GM12878 (cell line): ENCODE results near the gene ARL10. TPM values are rescaled to one million over a fixed set of nuclear protein-coding genes. Genes with fewer than 3 reads are reported as not detected.

ENCODE experiments used
- ATAC-seq: fragments of 200-7000 bp; cut with Tn5 transposase; 3 replicates; pipeline ENCODE4 v1.9.1; 2020; ENCODE audit warnings: mild to moderate bottlenecking, moderate library complexity
- BruUV-seq: library from RNA; stranded (reverse); fragments of 400-500 nt; replicated peaks from 2 replicates; lab custom pipeline; 2021; lab: Mats Ljungman, UMichigan
- CTCF ChIA-PET: fragments of 300-600 bp; sonication (Branson Sonifier 250); formaldehyde crosslinking; extraction: SDS; loops from one replicate; lab custom pipeline; 2021; ENCODE audit warnings: inconsistent platforms; lab: Yijun Ruan, JAX
- POLR2A ChIA-PET: fragments of 350-600 bp; formaldehyde crosslinking; extraction: SDS; loops from one replicate; lab custom pipeline; 2021; ENCODE audit warnings: inconsistent platforms; lab: Charles Lee
- RAD21 ChIA-PET: fragments of 300-600 bp; sonication (Branson Sonifier 250); formaldehyde crosslinking; loops from one replicate; lab custom pipeline; 2023; ENCODE audit warnings: antibody characterized with exemption; ENCODE audit not compliant: unreplicated experiment; lab: Charles Lee
- SMC1A ChIA-PET: fragments of 300-600 bp; sonication (Branson Sonifier 250); formaldehyde crosslinking; loops from one replicate; lab custom pipeline; 2023; ENCODE audit not compliant: unreplicated experiment, uncharacterized antibody; lab: Charles Lee
- DNase-seq: peaks from one replicate; pipeline ENCODE4 v3.0.0-alpha.2; 2011; ENCODE audit warnings: low read depth, low spot score
- FAIRE-seq: peaks from 3 replicates; lab custom pipeline; 2011; peaks lifted over from hg19 to GRCh38; lab: Jason Lieb, UNC
- H2AFZ ChIP-seq: 2 replicates; pipeline ENCODE4 v1.6.0; 2011; ENCODE audit warnings: low read depth, low read length, control low read depth; ENCODE audit not compliant: control insufficient read depth
- H3K27ac ChIP-seq: 2 replicates; pipeline ENCODE4 v1.5.1; 2011; ENCODE audit warnings: control low read depth; ENCODE audit not compliant: control insufficient read depth, insufficient read depth
- H3K27me3 ChIP-seq, 2 experiments: replicated peaks in 1 of 2; 2 replicates each; pipeline versions ENCODE4 v1.6.0 to v1.6.1; 2011; ENCODE audit warnings: low read length in 1 of 2; ENCODE audit not compliant: control insufficient read depth in 2 of 2, insufficient read depth in 2 of 2
- H3K36me3 ChIP-seq, 2 experiments: 2 replicates each; pipeline ENCODE4 v1.5.1; 2011; ENCODE audit warnings: low read length in 1 of 2; ENCODE audit not compliant: control insufficient read depth in 2 of 2, insufficient read depth in 2 of 2
- H3K4me1 ChIP-seq: 2 replicates; pipeline ENCODE4 v1.6.1; 2011; ENCODE audit warnings: mild to moderate bottlenecking, low read length, moderate library complexity, mixed read lengths; ENCODE audit not compliant: control insufficient read depth, insufficient read depth
- H3K4me2 ChIP-seq: 2 replicates; pipeline ENCODE4 v1.6.0; 2011; ENCODE audit warnings: control low read depth; ENCODE audit not compliant: control insufficient read depth, insufficient read depth
- H3K4me3 ChIP-seq: fragments of 200-600 bp; sonication (generic); 2 replicates; pipeline ENCODE4 v1.5.1; 2016
- H3K79me2 ChIP-seq: 2 replicates; pipeline ENCODE4 v1.6.0; 2011; ENCODE audit warnings: low read length; ENCODE audit not compliant: control insufficient read depth, insufficient read depth
- H3K9ac ChIP-seq: 2 replicates; pipeline ENCODE4 v1.8.0; 2011; ENCODE audit warnings: low read length, control low read depth, mixed read lengths; ENCODE audit not compliant: control insufficient read depth, insufficient read depth
- H3K9me3 ChIP-seq: replicated peaks from 3 replicates; pipeline ENCODE4 v1.5.1; 2011; ENCODE audit warnings: mild to moderate bottlenecking, low read length; ENCODE audit not compliant: control insufficient read depth, insufficient read depth
- H4K20me1 ChIP-seq: 2 replicates; pipeline ENCODE4 v1.6.0; 2011; ENCODE audit not compliant: control insufficient read depth, insufficient read depth
- POLR2A ChIP-seq: IDR thresholded peaks from 2 replicates; pipeline ENCODE4 v1.6.1; 2011; ENCODE audit warnings: low read depth, mild to moderate bottlenecking, low read length
- POLR2AphosphoS2 ChIP-seq: IDR thresholded peaks from 2 replicates; pipeline ENCODE4 v1.6.1; 2011; ENCODE audit warnings: low read depth, mild to moderate bottlenecking, low read length, improper control_type of control experiment, moderate library complexity
- STAT1 ChIP-seq: fragments of 450-650 bp; conservative IDR thresholded peaks from 2 replicates; pipeline ENCODE4 v1.6.1; 2014; ENCODE audit warnings: antibody characterized with exemption, mild to moderate bottlenecking
- ZNF687 ChIP-seq: fragments of 450-650 bp; IDR thresholded peaks from 2 replicates; pipeline ENCODE4 v1.6.1; 2017; ENCODE audit warnings: mild to moderate bottlenecking, moderate library complexity
- WGBS: methylation state at CpG from one replicate; pipeline ENCODE4 v1.1.6; 2016; ENCODE audit warnings: low lambda C conversion rate; ENCODE audit not compliant: insufficient replicate concordance, insufficient coverage; ENCODE audit errors: missing lambda C conversion rate; 5-methylcytosine and 5-hydroxymethylcytosine counted together
- in situ Hi-C: fragments of 300-500 bp; cut with MboI; formaldehyde crosslinking; loops from 9 replicates; pipeline ENCODE4 v1.14.3; 2018; ENCODE audit warnings: mixed read lengths
- intact Hi-C: fragments of 100-400 bp; cut with micrococcal nuclease; formaldehyde crosslinking; loops from one replicate; pipeline ENCODE4 v1.14.2; 2022; ENCODE audit not compliant: unreplicated experiment
- polyA plus RNA-seq, 11 experiments: library from polyadenylated mRNA; depleted of rRNA in 4 of 11; unstranded in 6 of 11; stranded (reverse) in 5 of 11; fragments of >200 nt; fragmentation: Nextera tagmentation in 4 of 11; fragmentation: Illumina TruSeq in 1 of 11; extraction: Ambion mirVana in 4 of 11; extraction: Trizol in 1 of 11; gene quantifications; 1 replicate in 1 of 11; 2 replicates in 10 of 11; pipeline versions ENCODE4 v1.2.1 to v1.2.3, GENCODE V29; 2011 to 2016; ENCODE audit warnings: inconsistent platforms in 2 of 11, missing spikeins in 2 of 11, low read depth in 1 of 11
- total RNA-seq, 4 experiments: library from RNA; depleted of rRNA in 3 of 4; stranded (reverse); fragments of >200 nt in 3 of 4; fragmentation: Illumina TruSeq in 1 of 4; extraction: Trizol in 1 of 4; gene quantifications; 2 replicates each; pipeline versions ENCODE4 v1.2.1 to v1.2.3, GENCODE V29; 2013 to 2021

ARL10 gene
- total and polyA plus RNA-seq, 10 of the 15 experiments (the other 5 are each of a cell fraction or from before 2014, with no cell fraction given), result 0.44 to 6.4 (median 2.4) TPM

GRCh38 chr5:176384366-176384930, 19.2 kb downstream of the ARL10 start:
- H2AFZ ChIP-seq, result no peak overlapping the region
- ATAC-seq (no peak), DNase-seq (no peak), FAIRE-seq (no peak)
- ChIA-PET SMC1A (no interaction called here), RAD21 (no interaction called here), POLR2A (interaction anchor here (0.6 kb wide), 1 partner anchor 9 kb away, joined by 4 read pairs; no protein-coding TSS in a partner anchor), CTCF (no interaction called here)
- no peak overlapping the region for H3K4me2 ChIP-seq
- no peak overlapping the region for H3K27ac ChIP-seq
- H4K20me1 ChIP-seq, result peaks cover 3% of the 10 kb centered on the region; the same call in 1 of the 2 replicates
- in situ Hi-C loops (no loop called here), intact Hi-C loops (loop anchor here (10.0 kb wide), 1 partner anchor 150 kb away; the partner anchor contains the start of gene RNF44)
- H3K4me3 ChIP-seq, result no peak overlapping the region
- peaks cover 21 to 25% of the 10 kb centered on the region in 2 experiments for H3K36me3 ChIP-seq
- no peaks in the 10 kb centered on the region for H3K27me3 ChIP-seq
- H3K79me2 ChIP-seq, result peaks cover 38% of the 10 kb centered on the region
- 81% methylated on average over 8 of the region's 8 CpGs for WGBS
- TF ChIP-seq POLR2AphosphoS2 (no peak), POLR2A (0 out of 2 replicates have a peak, but pooled peaks have one; percentile 6)
- peaks cover 6% of the 10 kb centered on the region for H3K4me1 ChIP-seq
- no peak overlapping the region for H3K9ac ChIP-seq
- H3K9me3 ChIP-seq, result no peaks in the 10 kb centered on the region; the same call in 2 of the 3 replicates
- no TSS peak for BruUV-seq

- no peak overlapping the region for H3K9ac ChIP-seq
- ChIA-PET RAD21 (no interaction called here), POLR2A (interaction anchor here (0.5 to 0.6 kb wide), 2 partner anchors 9 to 25 kb away, joined by 4 read pairs; no protein-coding TSS in a partner anchor), SMC1A (no interaction called here), CTCF (no interaction called here)
- WGBS, result 94% methylated on average over 12 of the region's 12 CpGs
- H3K79me2 ChIP-seq, result peaks cover 42% of the 10 kb centered on the region
- FAIRE-seq, result no peak
- H3K27me3 ChIP-seq, result no peaks in the 10 kb centered on the region
- no peak for ATAC-seq
- BruUV-seq, result no TSS peak
- H2AFZ ChIP-seq, result no peak overlapping the region
- in situ Hi-C loops (no loop called here), intact Hi-C loops (loop anchor here (5.0 to 10.0 kb wide), 2 partner anchors 148 to 150 kb away; partner anchors contain the start of genes RNF44 and SIMC1)
- H3K4me2 ChIP-seq, result peak overlapping the region; percentile 72; the same call in 1 of the 2 replicates
- TF ChIP-seq STAT1 (no peak), ZNF687 (no peak)
- H3K9me3 ChIP-seq, result no peaks in the 10 kb centered on the region; the same call in 2 of the 3 replicates
- no peak overlapping the region for H3K4me3 ChIP-seq
- peaks cover 3% of the 10 kb centered on the region; the same call in 1 of the 2 replicates for H4K20me1 ChIP-seq
- H3K4me1 ChIP-seq, result peaks cover 6% of the 10 kb centered on the region
- H3K27ac ChIP-seq, result no peak overlapping the region
- H3K36me3 ChIP-seq, result peaks cover 21 to 25% of the 10 kb centered on the region in 2 experiments
- DNase-seq, result no peak
These were observed 19.7 kb downstream of the ARL10 start for GRCh38 chr5:176384991-176385390.
